HEK293 (cell line): Measurements from ENCODE around the gene NUDT3.

Source experiments
- ZNF777 ChIP-seq: fragments of 450-650 bp; formaldehyde crosslinking; IDR thresholded peaks from 2 replicates; pipeline ENCODE4 v1.5.1; 2017; ENCODE audit warnings: missing biosample characterization, missing genetic modification characterization, borderline replicate concordance
- TF ChIP-seq, protein P1 (sequence below): fragments of 450-650 bp; formaldehyde crosslinking; IDR thresholded peaks from 2 replicates; pipeline ENCODE4 v1.5.1; 2016; ENCODE audit warnings: missing biosample characterization, missing genetic modification characterization
- TF ChIP-seq, protein P2 (sequence below): fragments of 450-650 bp; formaldehyde crosslinking; IDR thresholded peaks from 2 replicates; pipeline ENCODE4 v1.5.1; 2016; ENCODE audit warnings: missing biosample characterization, missing genetic modification characterization

DNA sequence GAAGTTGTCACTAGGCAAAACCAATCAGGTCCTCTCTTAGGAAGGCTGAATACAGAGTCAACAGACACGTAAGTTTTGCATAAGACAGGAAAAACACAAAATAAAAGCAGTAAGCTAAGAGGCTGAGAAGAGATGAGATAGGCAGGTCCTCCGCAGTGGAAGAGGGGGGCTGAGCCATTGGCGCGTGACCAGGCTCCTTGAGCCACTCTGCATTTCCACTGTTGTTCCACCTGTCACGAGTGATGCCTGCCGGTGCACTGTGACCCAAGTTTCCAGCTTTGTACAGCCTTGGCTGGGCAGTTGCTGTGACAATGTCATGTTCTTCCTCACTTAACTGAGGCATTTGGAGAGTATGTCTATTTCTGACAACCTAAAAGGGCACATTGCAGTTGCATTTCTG, 58.6 kb downstream of the NUDT3 start:
- TF ChIP-seq, protein P1, sequence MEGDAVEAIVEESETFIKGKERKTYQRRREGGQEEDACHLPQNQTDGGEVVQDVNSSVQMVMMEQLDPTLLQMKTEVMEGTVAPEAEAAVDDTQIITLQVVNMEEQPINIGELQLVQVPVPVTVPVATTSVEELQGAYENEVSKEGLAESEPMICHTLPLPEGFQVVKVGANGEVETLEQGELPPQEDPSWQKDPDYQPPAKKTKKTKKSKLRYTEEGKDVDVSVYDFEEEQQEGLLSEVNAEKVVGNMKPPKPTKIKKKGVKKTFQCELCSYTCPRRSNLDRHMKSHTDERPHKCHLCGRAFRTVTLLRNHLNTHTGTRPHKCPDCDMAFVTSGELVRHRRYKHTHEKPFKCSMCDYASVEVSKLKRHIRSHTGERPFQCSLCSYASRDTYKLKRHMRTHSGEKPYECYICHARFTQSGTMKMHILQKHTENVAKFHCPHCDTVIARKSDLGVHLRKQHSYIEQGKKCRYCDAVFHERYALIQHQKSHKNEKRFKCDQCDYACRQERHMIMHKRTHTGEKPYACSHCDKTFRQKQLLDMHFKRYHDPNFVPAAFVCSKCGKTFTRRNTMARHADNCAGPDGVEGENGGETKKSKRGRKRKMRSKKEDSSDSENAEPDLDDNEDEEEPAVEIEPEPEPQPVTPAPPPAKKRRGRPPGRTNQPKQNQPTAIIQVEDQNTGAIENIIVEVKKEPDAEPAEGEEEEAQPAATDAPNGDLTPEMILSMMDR (tag by site-specific recombination), result no peak
- TF ChIP-seq, protein P2, sequence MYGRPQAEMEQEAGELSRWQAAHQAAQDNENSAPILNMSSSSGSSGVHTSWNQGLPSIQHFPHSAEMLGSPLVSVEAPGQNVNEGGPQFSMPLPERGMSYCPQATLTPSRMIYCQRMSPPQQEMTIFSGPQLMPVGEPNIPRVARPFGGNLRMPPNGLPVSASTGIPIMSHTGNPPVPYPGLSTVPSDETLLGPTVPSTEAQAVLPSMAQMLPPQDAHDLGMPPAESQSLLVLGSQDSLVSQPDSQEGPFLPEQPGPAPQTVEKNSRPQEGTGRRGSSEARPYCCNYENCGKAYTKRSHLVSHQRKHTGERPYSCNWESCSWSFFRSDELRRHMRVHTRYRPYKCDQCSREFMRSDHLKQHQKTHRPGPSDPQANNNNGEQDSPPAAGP (tag by site-specific recombination), result no peak
- TF ChIP-seq ZNF777 (tag by site-specific recombination), result no peak
